ENCODE measurements around the gene SPAG6.

The SPAG6 gene

DNA sequence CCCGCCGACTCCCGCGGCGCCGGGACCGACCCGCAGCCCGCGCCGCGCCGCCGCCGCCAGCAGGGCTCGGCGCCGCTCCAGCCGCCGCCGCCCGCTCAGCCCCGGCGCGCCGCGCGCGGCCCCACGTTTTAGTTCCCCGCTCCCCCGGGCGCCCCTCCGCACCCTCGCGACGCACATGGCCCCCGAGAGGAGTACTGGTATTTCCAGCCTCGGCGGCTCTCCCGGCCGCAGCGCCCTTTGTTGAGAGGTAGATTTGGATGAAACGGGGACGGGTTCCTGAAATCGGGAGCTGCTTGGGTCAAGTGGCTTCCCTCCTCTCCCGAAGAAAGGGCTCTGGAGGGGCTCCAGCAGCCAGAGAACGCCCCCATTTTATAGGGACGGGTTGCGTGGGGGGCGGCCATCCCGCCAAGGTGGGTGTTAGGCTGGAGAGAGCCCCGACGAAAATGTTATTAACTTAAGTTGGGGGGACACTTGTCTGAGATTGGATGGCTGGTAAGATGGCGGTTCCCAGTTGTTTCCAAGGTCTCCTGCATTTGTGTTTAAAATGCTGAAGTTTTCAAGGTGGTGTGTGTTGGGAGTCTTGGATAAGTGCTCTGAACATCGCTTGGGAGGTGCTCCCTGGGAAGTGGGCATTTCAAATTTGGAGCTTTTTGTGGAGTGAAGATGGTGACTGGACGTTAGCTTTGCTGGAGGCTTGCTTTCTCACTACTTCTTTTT, 23.2 kb upstream of the SPAG6 start:
- DNase-seq (ENCODE audit: extremely low read depth in 1 of 2, low read depth in 1 of 2), result no peak

DNA sequence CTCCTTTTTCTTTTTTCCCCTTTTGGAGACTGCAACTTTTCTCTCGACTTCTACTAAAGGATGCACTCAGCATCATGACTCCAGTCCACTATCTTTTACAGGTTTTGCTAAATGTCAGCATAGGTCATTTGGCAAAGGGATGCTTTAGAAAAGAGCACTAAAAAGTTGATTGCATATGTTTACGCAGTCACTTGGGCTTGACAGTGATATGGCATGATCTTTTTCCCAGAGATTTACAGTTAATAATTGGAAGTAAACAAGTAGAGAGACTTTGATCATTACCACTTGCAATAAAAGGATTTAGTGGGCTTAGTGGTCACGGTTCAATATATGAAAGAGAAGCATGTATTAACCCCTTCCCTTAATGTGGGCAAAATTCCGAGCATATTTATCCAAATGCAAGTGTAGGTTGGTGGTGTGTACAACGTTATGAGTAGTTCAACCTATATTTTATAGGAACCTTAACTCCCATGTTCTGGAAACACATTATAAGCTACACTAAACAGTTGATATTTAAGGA, 22.6 kb upstream of the SPAG6 start:
- no peak for DNase-seq (ENCODE audit: extremely low read depth in 1 of 2, low read depth in 1 of 2)

DNA sequence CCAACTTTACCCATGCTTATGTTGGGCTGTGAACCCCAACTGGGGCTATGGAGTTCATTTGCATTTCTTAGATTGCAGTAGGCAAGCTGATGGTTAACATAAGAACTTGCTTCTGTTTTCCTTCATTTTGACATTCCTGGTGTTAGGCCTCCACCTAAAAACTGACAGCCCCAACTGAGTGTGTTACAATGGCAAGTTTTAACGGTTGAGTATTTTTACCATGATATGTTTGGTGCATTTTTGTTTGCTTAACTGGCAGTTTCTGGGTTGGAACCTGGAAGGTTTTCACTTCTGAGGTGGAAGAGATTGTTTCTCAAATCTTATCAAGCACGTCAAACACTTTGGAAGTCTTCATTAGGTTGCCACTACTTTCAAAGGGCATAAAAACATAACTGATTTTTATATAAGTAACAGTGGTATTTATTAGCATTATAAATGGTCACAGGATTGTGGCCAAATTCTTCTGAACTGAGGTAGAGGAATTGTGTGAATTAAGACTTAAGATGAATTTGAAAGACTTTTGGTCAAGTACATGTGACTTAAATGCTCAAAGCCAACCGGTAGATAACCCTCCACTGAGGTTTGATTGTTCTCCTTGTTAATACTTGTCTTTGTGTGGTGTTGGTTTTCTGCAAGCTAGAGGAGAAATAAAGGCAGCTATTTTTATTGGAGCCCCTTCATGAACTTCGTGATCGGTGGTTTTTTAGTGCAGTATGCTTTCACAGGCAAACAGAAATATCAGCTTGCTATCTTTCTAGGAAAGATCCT, 21.6 kb upstream of the SPAG6 start:
- DNase-seq (ENCODE audit: extremely low read depth in 1 of 2, low read depth in 1 of 2), result no peak

DNA sequence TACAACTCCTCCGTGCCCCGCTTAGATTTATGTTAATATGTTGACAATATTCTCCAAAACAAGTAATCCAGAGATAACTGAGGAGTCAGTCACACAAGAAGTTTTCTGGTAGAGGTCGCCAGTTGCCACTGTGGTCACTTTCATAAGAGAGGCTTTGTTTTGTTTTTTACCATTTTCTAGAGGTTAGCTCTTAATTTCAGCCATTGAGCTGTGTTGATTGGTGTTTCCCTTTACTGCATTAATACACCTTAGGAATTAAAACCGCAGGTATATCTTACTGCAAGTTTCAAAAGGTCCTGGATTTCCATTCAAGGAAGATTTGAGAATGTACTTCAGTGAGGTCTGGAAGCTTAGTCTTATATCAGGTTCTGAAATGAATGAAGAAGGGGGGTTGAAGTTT, 20.9 kb upstream of the SPAG6 start:
- DNase-seq (ENCODE audit: extremely low read depth in 1 of 2, low read depth in 1 of 2), result no peak

DNA sequence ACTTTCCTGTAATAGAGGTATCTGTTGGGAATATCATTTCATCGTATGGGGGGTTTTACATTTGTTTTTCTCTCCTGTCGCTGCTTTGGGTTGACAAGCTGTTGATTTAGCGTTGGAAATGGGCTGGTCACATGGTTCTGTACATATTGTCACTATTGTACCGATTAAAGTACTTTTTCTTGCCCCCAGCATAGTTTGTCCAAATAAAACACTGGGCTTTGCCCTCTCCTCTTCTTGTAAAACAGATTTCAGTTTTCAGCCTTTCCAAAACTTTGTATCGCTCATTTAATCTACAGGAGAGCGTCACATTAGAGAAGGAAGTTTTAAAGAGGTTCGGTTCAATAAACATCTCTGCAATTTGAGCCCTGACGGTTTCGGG, 20.4 kb upstream of the SPAG6 start:
- no peak for DNase-seq (ENCODE audit: extremely low read depth in 1 of 2, low read depth in 1 of 2)

DNA sequence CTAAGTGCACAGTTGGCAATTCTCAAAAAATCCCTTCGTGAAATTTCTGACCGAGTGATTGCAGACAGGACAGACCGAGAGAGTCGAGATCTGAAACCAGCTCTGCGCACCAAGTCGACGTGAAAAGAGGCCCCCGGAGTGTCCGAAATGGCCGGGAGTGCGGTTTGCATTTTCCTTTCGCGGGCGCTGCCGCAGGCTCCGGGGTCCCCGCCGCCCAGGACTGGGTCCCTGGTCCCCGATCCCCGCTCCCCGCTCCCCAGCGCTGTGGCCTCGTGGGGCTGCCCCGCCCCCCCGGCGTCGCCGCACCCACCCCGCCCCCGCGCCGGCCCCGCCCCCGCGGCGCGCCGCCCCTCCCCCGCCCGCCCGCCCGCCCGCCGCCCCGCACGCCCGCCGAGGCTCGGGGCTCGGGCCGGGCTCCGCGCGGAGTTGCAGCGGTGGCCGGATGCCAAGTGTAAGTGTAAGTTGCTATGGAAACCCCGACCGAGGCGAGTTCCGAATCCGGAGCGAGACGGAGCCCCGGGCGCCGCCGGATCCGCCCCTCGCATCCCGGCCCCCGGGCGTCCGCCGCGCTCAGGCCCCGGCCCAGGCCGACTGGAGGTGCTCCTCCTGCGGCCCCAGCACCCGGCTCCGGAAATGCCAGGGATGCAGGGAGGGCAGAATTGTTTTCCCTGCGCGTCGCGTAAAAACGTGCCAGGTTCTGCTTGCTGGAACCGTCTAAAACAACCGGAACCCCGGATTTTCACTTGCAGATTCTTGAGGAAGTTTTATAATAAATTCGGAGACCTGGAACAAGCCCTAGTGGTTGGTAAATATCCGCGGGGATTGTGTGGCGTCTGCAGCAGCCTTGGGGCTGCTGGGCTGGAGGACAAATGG, 19.8 kb upstream of the SPAG6 start:
- peak in 1 of 2 donors; percentile 48 for DNase-seq (ENCODE audit: extremely low read depth in 1 of 2, low read depth in 1 of 2)

DNA sequence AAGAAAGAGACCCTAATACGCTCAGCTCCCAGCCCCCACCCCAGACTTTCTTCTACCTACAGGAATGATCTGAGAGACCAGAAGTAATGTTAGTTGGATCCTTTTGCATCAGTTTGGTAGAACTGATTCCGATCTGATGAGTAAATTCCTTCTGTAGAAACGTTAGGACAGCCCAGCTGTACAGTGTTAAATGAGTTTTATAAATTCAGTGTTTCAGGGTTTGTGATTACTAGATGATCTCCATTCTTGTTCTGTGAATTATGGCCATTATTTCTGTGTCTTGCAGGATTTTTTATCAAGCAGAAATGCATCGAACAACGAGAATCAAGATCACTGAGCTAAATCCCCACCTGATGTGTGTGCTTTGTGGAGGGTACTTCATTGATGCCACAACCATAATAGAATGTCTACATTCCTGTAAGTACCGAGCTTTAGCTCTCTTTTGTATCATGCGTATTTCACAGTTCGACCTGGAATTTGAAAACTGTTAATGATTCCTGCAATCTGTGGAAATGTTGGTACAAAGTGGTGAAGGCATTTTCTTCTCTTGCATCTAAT, 19.1 kb upstream of the SPAG6 start:
- DNase-seq (ENCODE audit: extremely low read depth in 1 of 2, low read depth in 1 of 2), result no peak

DNA sequence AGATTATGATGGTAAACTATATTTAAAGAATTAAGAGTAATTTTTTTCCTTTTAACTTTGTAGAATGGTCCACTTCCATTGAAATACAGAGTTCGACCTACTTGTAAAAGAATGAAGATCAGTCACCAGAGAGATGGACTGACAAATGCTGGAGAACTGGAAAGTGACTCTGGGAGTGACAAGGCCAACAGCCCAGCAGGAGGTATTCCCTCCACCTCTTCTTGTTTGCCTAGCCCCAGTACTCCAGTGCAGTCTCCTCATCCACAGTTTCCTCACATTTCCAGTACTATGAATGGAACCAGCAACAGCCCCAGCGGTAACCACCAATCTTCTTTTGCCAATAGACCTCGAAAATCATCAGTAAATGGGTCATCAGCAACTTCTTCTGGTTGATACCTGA, 16.1 kb upstream of the SPAG6 start:
- DNase-seq (ENCODE audit: extremely low read depth in 1 of 2, low read depth in 1 of 2), result no peak

DNA sequence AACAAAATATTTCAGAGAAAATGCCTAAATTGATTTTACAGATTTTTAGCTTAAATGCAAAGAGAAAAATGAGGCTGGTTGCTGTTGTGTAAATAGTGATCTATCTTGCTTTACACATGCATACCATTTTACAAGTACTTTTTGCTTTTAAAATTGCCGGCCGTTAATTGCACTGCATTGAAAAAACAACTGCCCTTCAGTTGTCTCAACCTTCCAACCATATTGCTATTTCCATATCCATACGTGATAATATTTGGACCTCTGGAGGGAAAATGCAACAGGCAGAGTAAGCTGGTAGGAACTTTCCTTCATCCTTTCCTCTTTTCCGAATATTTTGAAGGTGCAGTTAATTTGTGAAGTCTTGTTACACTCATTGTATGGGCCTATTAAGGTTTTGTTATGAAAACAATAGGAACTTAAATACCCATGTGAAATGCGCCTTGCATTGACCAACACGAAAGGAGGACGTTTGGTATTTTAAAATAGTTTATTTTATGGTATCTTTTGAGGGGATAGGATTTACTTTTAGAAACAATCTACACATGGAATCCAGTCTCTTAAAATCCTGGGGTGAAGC, 13.1 kb upstream of the SPAG6 start:
- DNase-seq (ENCODE audit: extremely low read depth in 1 of 2, low read depth in 1 of 2), result no peak

DNA sequence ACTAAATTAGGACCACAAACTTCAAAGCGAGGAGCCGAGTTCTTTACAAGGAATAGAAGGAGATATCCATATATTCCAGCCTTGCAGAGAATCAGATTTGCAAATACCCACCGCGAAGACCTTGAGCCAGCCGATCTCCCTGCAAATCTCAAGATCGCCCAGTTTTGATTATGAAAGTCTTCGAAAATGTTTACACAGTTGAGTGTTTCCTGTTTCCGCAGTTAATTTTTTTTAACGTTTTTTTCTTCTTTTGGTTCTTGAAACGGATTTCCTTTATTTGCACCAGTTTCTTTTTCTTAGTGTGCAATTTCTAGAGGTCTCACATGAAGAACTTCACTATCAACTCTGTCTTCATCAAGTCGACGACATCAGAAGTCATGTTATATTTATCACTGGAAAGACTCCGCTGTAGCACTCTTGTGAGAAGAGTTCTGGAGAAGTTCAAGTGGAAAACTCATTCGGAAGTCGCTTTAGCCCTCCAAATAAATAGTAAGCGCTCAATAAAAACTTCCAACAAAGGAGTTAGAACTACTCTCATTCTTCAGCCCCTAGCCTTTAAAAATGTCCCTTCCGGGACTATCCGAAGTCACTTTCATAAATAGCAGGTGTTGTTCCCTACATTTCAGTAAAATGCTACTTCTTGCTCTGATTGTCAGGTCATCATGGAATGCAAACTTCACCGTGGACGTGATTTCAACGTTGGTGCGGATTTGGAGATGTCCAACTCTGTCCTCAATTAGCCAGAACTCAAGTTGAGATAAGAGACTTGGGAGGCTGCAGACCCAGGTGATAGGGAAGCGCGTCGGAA, 11.9 kb upstream of the SPAG6 start:
- no peak for DNase-seq (ENCODE audit: extremely low read depth in 1 of 2, low read depth in 1 of 2)

DNA sequence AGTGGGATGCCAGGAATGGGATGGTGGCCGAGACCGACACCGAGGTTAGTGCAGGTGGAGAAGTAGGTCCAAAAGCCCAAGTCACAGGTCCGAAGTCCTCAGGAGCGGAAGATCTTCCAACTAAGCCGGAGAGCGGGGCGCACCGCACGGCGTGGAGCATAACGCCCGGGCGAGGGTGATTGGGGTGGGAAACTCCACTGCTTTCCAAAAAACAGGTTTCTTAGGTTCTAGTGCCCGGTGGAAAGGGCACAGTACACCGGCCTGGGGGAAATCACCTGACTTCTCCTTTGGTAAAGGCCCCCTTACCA, 11.4 kb upstream of the SPAG6 start:
- no peak for DNase-seq (ENCODE audit: extremely low read depth in 1 of 2, low read depth in 1 of 2)

DNA sequence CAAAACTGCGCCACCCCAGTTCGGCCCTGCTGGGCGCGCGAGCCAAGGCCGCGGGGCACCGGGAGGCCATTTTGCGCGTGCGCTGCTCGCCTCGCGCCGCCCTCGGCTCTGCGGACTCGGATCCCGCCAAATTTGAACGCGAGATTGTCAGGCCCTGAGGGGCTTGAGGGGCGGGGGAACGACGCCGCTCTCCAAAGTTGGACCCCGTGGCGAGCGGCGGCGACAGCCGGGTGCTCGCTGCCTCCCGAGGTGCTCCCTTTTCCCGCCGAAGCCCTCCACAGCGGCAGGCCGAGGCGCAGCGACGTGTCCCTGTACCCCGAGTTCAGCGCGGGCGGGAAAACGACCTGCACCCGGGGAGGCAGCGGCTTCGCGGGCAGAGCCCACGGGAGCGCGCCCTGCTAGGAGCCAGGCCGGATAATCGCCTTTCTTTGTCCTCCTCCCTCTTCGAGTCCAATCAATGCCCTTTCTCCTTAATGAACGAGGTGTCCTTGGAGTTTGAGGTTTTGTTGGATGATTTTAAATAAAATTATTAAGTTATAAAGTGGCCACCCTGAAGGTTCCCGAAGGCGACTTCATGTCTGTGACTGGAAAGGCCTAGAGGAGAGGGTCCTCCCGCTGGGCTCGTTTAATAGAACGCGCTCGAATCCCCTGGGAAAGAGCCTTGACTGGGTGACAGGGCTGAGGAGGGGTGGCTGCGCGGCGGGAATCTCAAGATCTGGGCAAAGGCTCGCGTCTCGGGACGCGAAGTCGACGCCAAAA, 10.7 kb upstream of the SPAG6 start:
- DNase-seq (ENCODE audit: extremely low read depth in 1 of 2, low read depth in 1 of 2), result no peak

DNA sequence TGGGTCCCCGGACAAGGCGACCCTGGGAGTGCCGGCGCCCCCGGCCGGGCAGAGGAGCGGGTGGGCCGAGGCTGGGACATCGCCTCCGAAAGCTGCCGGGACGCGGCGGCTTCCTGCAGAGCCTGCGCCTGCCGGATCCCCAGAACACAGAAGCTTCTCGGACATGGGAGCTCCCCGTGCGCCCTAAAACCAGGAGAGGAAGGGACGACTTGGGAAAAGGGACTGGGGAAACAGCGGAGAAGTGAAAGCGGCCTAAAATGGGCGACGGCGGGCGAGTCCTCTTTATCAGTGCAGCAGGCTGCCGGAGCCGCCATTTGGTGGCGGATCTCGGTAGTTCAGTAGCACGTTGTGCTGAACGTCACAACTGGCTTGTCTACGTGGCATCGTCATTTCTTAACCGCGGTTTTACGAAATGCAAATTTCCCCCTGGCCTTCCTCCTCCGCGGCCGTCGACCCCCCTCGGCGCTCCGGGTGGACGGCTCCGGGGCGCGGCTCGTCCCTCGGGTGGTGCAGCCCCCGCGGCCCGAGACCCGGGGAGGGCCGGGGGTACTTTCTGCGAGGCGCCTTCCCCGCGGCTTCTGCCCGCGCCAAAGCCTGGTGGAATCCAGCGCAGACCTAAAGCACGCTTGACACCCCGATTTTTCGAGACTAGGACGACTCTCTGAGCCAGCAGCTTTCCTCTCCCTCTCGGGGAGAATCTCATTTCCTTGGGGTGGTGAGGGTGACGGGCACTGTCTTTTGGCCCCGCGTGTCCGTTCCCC, 9.9 kb upstream of the SPAG6 start:
- no peak for DNase-seq (ENCODE audit: extremely low read depth in 1 of 2, low read depth in 1 of 2)

DNA sequence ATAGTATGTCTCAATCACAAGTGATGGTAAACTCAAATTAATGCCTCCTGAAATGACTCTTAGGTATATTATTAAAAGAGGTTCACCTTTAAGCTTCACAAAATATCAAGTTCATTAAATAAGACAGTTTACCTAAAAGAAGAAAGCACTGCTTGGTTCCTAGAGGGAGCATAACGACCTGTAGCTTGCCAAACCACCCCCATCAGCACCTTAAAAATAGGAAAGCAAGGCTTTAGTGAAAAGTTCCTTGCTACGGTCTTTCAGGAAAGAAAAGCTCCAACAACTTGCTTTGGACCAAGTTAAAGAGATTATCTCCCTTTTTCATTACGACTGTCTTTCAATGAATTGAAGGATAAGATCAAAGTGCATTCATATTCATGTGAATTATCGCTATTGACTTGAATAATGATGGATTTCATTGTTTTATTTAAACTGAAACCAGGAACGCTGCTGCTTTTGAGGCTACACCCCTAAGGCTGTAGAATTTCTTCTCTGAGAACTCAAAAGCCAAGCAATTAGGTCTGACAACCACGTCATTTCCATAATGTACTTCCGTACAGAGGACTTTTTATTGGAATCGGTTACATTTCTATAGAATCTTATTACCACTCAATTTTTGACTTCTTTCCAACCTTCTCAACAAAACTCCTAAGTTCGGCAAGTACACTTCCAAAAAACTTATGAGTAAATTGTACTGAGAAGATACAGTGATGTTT, 7.0 kb upstream of the SPAG6 start:
- no peak for DNase-seq (ENCODE audit: extremely low read depth in 1 of 2, low read depth in 1 of 2)

DNA sequence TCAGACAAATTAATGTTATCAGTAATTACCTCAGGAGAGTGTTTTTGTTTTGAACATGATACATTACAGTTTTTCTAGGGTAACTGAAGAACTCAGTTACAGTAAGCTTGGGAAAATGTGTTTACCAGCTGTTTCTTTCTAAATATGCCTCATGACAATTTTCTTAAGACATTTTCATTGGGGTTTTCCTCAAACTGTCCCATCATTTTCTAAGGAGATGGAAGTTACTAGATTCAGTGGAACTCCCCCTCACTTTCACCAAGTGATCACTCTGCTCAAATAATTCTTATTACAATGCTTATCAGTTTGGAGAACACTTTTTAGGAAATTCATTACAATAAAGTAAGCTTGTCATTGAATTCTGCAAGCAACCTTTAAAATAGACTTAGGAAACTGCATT, 6.4 kb upstream of the SPAG6 start:
- no peak for DNase-seq (ENCODE audit: extremely low read depth in 1 of 2, low read depth in 1 of 2)

DNA sequence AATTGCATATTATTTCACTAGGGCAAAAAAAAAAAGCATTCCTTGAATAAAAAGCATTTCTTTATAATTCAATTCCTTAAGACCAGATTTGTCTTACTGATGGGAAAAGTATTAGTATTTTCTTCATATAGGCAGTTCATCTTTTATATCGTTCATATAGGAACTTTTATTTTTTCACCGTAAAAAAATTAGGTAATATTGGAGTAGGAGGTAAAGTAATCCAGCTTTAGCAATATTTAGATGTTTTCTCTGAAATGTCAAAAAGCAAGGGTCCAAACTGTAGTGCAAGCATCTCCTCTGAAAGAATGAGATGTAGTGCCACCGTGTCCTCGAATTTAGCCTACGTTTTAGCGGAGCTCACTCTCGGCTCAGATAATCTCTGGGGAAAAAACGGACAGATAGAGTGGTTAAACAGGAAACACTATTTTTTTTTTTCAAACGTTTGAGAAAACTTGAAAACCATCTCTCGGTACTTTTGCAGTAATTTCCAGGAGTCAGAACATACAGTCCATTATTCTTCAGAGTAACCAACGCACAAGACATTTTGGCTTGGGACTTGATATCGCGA, 5.5 kb upstream of the SPAG6 start:
- DNase-seq (ENCODE audit: extremely low read depth in 1 of 2, low read depth in 1 of 2), result no peak

DNA sequence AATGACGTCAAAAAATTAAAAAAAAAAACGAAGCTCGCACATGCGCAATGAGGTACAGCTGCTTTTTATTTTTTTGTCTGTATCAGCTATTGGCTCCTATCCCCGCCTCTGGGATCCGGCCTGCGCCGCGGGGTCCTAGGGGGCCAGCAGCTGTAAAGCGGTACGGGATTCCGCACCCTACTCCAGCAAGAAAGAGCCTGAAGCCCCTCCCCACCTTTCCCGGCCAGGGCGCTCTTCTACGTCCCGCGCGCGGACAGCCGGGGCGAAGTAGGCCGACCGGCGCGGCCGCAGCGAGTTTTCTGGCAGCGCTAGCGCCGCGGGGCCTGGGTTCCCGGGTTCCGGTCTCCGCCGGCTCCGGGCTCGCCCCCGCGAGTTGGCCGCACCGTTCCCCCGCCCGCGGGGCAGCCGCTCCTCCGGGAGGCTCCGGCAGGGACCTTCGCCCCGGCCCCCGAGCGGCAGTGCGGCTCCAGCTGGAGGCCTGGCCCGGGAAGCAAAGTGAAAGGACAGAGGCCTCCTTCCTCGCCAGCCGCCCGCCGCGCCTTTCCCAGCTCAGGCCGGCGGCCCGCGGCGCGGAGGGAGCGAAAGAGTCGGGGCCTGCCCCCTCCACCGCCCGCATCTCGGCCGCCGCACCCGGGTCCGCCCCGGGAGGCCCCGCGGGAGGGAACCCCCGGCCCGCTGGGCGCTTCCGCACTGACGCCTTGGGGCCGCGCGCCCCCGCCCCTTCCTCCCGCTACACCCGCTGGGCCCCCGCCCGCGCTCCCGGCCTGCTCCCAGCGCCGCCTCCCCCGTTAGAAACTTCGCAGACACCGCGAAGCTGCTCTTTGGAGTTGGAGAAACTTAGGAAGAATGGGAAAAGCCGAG, 4.7 kb upstream of the SPAG6 start:
- no peak for DNase-seq (ENCODE audit: extremely low read depth in 1 of 2, low read depth in 1 of 2)
